ENCODE data around the gene ZBTB38.
A peak's percentile ranks its signal among the peaks of the same experiment; 100 is the strongest.

Gene ZBTB38

GRCh38 chr3:141368062-141368924 lies at the start of gene ZBTB38:
ZBTB38 (plus strand) TSS chr3:141368504; CDS start chr3:141442389, 73,885 bp downstream.
- DNase-seq, result peak; percentile 92

- no peak for DNase-seq
These were observed 47.8 kb upstream of the ZBTB38 start for GRCh38 chr3:141320399-141321108.

GRCh38 chr3:141321109-141321497 lies 47.2 kb upstream of the ZBTB38 start:
- DNase-seq, result peak; percentile 49

- DNase-seq, result no peak
These were observed 44.2 kb upstream of the ZBTB38 start for GRCh38 chr3:141323936-141324704.

GRCh38 chr3:141326123-141326522 lies 42.2 kb upstream of the ZBTB38 start:
- DNase-seq, result no peak

GRCh38 chr3:141326626-141327025 lies 41.7 kb upstream of the ZBTB38 start:
- no peak for DNase-seq

- no peak for DNase-seq
These were observed 39.8 kb upstream of the ZBTB38 start for GRCh38 chr3:141328286-141329166.

- DNase-seq, result no peak
These were observed 38.1 kb upstream of the ZBTB38 start for GRCh38 chr3:141330235-141330634.

- no peak for DNase-seq
These were observed 37.5 kb upstream of the ZBTB38 start for GRCh38 chr3:141330718-141331376.

- peak; percentile 96 for DNase-seq
These were observed 36.7 kb upstream of the ZBTB38 start for GRCh38 chr3:141331377-141332318.

- no peak for DNase-seq
These were observed 35.9 kb upstream of the ZBTB38 start for GRCh38 chr3:141332416-141332815.

- peak; percentile 98 for DNase-seq
These were observed 34.3 kb upstream of the ZBTB38 start for GRCh38 chr3:141333836-141334626.

- DNase-seq, result no peak
These were observed 33.6 kb upstream of the ZBTB38 start for GRCh38 chr3:141334627-141335250.

GRCh38 chr3:141335531-141336061 lies 32.7 kb upstream of the ZBTB38 start:
- peak; percentile 79 for DNase-seq

GRCh38 chr3:141336672-141337522 lies 31.4 kb upstream of the ZBTB38 start:
- peak; percentile 69 for DNase-seq

GRCh38 chr3:141337523-141337854 lies 30.8 kb upstream of the ZBTB38 start:
- no peak for DNase-seq

GRCh38 chr3:141337991-141338390 lies 30.3 kb upstream of the ZBTB38 start:
- DNase-seq, result no peak

GRCh38 chr3:141338881-141339280 lies 29.4 kb upstream of the ZBTB38 start:
- no peak for DNase-seq

Data from fibroblast of upper back skin (primary cell).